K562 (cell line): ENCODE results near the gene FXYD4. TPM values are rescaled to one million over a fixed set of nuclear protein-coding genes. Genes with fewer than 3 reads are reported as not detected.

ENCODE experiments used
- ATAC-seq: fragments of 200-7000 bp; cut with Tn5 transposase; 3 replicates; pipeline ENCODE4 v1.9.1; 2020; ENCODE audit warnings: moderate library complexity
- BruUV-seq: library from RNA; stranded (reverse); fragments of 400-500 nt; replicated peaks from 2 replicates; lab custom pipeline; 2021; lab: Mats Ljungman, UMichigan
- CTCF ChIA-PET: fragments of 300-600 bp; formaldehyde crosslinking; extraction: SDS; loops from one replicate; lab custom pipeline; 2021; ENCODE audit warnings: low intra/inter-chr PET ratio; lab: Yijun Ruan, JAX
- POLR2A ChIA-PET: fragments of 300-600, 350-650 bp; sonication (Branson Sonifier 250); formaldehyde crosslinking; extraction: SDS; loops from one replicate; lab custom pipeline; 2021; ENCODE audit warnings: antibody characterized with exemption, inconsistent platforms; lab: Yijun Ruan, JAX
- DNase-seq, 4 experiments: peaks; one replicate each; pipeline versions ENCODE4 v3.0.0 to v3.0.0-alpha.2; 2011 to 2018; ENCODE audit warnings: low spot score in 3 of 4, mixed read lengths in 3 of 4; ENCODE audit errors: extremely low read depth in 1 of 4
- FAIRE-seq: peaks from 2 replicates; lab custom pipeline; 2011; peaks lifted over from hg19 to GRCh38; lab: Jason Lieb, UNC
- H2AFZ ChIP-seq: 2 replicates; pipeline ENCODE4 v1.6.0; 2011; ENCODE audit warnings: low read depth, low read length, control low read depth, inconsistent platforms
- H3K27ac ChIP-seq: fragments of 200-600 bp; 3 replicates; pipeline ENCODE4 v1.8.0; 2011; ENCODE audit warnings: low read depth, mild to moderate bottlenecking, control low read depth, inconsistent platforms, low read length, moderate library complexity, mixed read lengths; ENCODE audit errors: extremely low read depth
- H3K27me3 ChIP-seq, 2 experiments: fragments of 300-600 bp in 1 of 2; 2 replicates in 1 of 2; 3 replicates in 1 of 2; pipeline versions ENCODE4 v1.6.0 to v1.8.0; 2011; ENCODE audit warnings: inconsistent platforms in 2 of 2, low read length in 2 of 2, mild to moderate bottlenecking in 1 of 2, mixed read lengths in 1 of 2, moderate library complexity in 1 of 2; ENCODE audit not compliant: control insufficient read depth in 2 of 2, insufficient read depth in 2 of 2
- H3K36me3 ChIP-seq: fragments of 300-600 bp; 3 replicates; pipeline ENCODE4 v1.8.0; 2011; ENCODE audit warnings: mild to moderate bottlenecking, low read length, inconsistent platforms; ENCODE audit not compliant: control insufficient read depth, insufficient read depth
- H3K4me1 ChIP-seq, 2 experiments: fragments of 200-600 bp in 1 of 2; replicated peaks in 1 of 2; 2 replicates in 1 of 2; 3 replicates in 1 of 2; pipeline versions ENCODE4 v1.5.1 to v1.8.0; 2011; ENCODE audit warnings: inconsistent platforms in 2 of 2, low read length in 2 of 2, mild to moderate bottlenecking in 1 of 2, mixed read lengths in 1 of 2, moderate library complexity in 1 of 2; ENCODE audit not compliant: control insufficient read depth in 2 of 2, insufficient read depth in 2 of 2
- H3K4me2 ChIP-seq: 2 replicates; pipeline ENCODE4 v1.6.1; 2011; ENCODE audit warnings: low read length, control low read depth, inconsistent platforms, mixed read lengths; ENCODE audit not compliant: insufficient read depth
- H3K4me3 ChIP-seq: fragments of 200-600 bp; sonication (generic), shearing (Covaris generic); 2 replicates; pipeline ENCODE4 v1.5.1; 2016; ENCODE audit warnings: control low read depth, inconsistent platforms
- H3K79me2 ChIP-seq: fragments of 200-600 bp; 3 replicates; pipeline ENCODE4 v1.8.0; 2011; ENCODE audit warnings: low read length, inconsistent platforms; ENCODE audit not compliant: control insufficient read depth, insufficient read depth
- H3K9ac ChIP-seq, 2 experiments: 2 replicates each; pipeline versions ENCODE4 v1.6.0 to v1.6.1; 2011; ENCODE audit warnings: low read depth in 2 of 2, low read length in 2 of 2, control low read depth in 1 of 2, inconsistent platforms in 1 of 2, mild to moderate bottlenecking in 1 of 2, mixed read lengths in 1 of 2; ENCODE audit not compliant: insufficient read depth in 1 of 2
- H3K9me1 ChIP-seq: one replicate; pipeline ENCODE4 v1.6.0; 2011; ENCODE audit warnings: inconsistent platforms, mild to moderate bottlenecking, low read length, moderate library complexity; ENCODE audit not compliant: control insufficient read depth, insufficient read depth
- H3K9me3 ChIP-seq: replicated peaks from 2 replicates; pipeline ENCODE4 v1.5.1; 2011; ENCODE audit warnings: low read depth, low read length, inconsistent platforms; ENCODE audit not compliant: control insufficient read depth, insufficient read depth
- H4K20me1 ChIP-seq: replicated peaks from 2 replicates; pipeline ENCODE4 v1.6.1; 2011; ENCODE audit warnings: low read length, inconsistent platforms, mixed read lengths; ENCODE audit not compliant: control insufficient read depth, insufficient read depth
- CGGBP1 ChIP-seq: fragments of 250-450 bp; sonication (Bioruptor Pico); IDR thresholded peaks from 2 replicates; pipeline ENCODE4 v1.9.0; 2021; ENCODE audit warnings: mild to moderate bottlenecking
- CHAMP1 ChIP-seq: fragments of 450-650 bp; IDR thresholded peaks from 2 replicates; pipeline ENCODE4 v1.6.1; 2016; ENCODE audit warnings: mild to moderate bottlenecking
- ELF2 ChIP-seq: fragments of 250-450 bp; sonication (Bioruptor Pico); IDR thresholded peaks from 2 replicates; pipeline ENCODE4 v1.5.0; 2021; ENCODE audit warnings: mild to moderate bottlenecking
- ILK ChIP-seq: fragments of 450-650 bp; IDR thresholded peaks from 2 replicates; pipeline ENCODE4 v1.6.1; 2016; ENCODE audit warnings: missing genetic modification characterization, low read depth, mild to moderate bottlenecking, missing compliant biosample characterization, moderate library complexity, borderline replicate concordance
- KAT2B ChIP-seq: IDR thresholded peaks from one replicate; pipeline ENCODE4 v1.6.1; 2012; ENCODE audit warnings: low read depth, mild to moderate bottlenecking, control low read depth, inconsistent platforms, low read length, moderate library complexity
- POLR2B ChIP-seq: fragments of 450-650 bp; IDR thresholded peaks from 2 replicates; pipeline ENCODE4 v1.6.1; 2018; ENCODE audit warnings: low read depth; ENCODE audit not compliant: partially characterized antibody
- RBM14 ChIP-seq: fragments of 200-400 bp; formaldehyde crosslinking; IDR thresholded peaks from 2 replicates; pipeline ENCODE4 v1.6.1; 2018; ENCODE audit warnings: low read depth, mild to moderate bottlenecking, low read length, moderate library complexity, borderline replicate concordance; ENCODE audit not compliant: insufficient read depth
- SMARCB1 ChIP-seq: IDR thresholded peaks from 2 replicates; pipeline ENCODE4 v1.6.1; 2011; ENCODE audit warnings: improper control_type of control experiment, low read depth; ENCODE audit not compliant: insufficient read length
- SOX6 ChIP-seq: fragments of 450-650 bp; IDR thresholded peaks from 2 replicates; pipeline ENCODE4 v1.6.1; 2014; ENCODE audit warnings: mild to moderate bottlenecking
- ZMIZ1 ChIP-seq, 2 experiments: fragments of 150-350 bp in 1 of 2; IDR thresholded peaks; 2 replicates each; pipeline ENCODE4 v1.6.1; 2012 to 2016; ENCODE audit warnings: low read depth in 2 of 2, low read length in 2 of 2, mild to moderate bottlenecking in 1 of 2, moderate library complexity in 1 of 2
- ZNF3 ChIP-seq: fragments of 250-450 bp; sonication (Bioruptor Pico); IDR thresholded peaks from 2 replicates; pipeline ENCODE4 v1.5.0; 2021; ENCODE audit warnings: mild to moderate bottlenecking, moderate library complexity
- ZNF551 ChIP-seq: fragments of 250-450 bp; sonication (Bioruptor Pico); IDR thresholded peaks from 2 replicates; pipeline ENCODE4 v1.5.0; 2021; ENCODE audit warnings: mild to moderate bottlenecking, moderate library complexity
- ZNF695 ChIP-seq: fragments of 450-650 bp; formaldehyde crosslinking; IDR thresholded peaks from 2 replicates; pipeline ENCODE4 v1.4.0; 2020; ENCODE audit warnings: mild to moderate bottlenecking, moderate library complexity
- ZNF740 ChIP-seq, 3 experiments: fragments of 200-800 bp in 1 of 3; sonication (Bioruptor generic) in 1 of 3; sonication (generic) in 1 of 3; formaldehyde crosslinking in 1 of 3; IDR thresholded peaks; 2 replicates each; pipeline versions ENCODE4 v1.6.1 to v1.8.0; 2016 to 2022; ENCODE audit warnings: mild to moderate bottlenecking in 2 of 3, missing compliant biosample characterization in 2 of 3, missing genetic modification characterization in 2 of 3, missing genetic modification reagents in 1 of 3
- WGBS: fragments of 100-300 bp; shearing (Covaris generic); methylation state at CpG from one replicate; pipeline ENCODE4 v1.1.6; 2016; ENCODE audit warnings: low coverage, mixed read lengths; ENCODE audit not compliant: insufficient coverage; ENCODE audit errors: missing lambda C conversion rate; 5-methylcytosine and 5-hydroxymethylcytosine counted together
- in situ Hi-C: fragments of 300-500 bp; cut with MboI; formaldehyde crosslinking; loops from 4 replicates; pipeline ENCODE4 v1.15.0; 2018; ENCODE audit warnings: inconsistent platforms, mixed read lengths
- intact Hi-C: fragments of 100-400 bp; cut with micrococcal nuclease; formaldehyde crosslinking; loops from 2 replicates; pipeline ENCODE4 v1.14.2; 2022
- polyA plus RNA-seq, 8 experiments: library from polyadenylated mRNA; depleted of rRNA in 4 of 8; stranded (reverse) in 5 of 8; unstranded in 3 of 8; fragments of >200 nt; fragmentation: Nextera tagmentation in 2 of 8; fragmentation: Illumina TruSeq in 1 of 8; extraction: Ambion mirVana in 2 of 8; extraction: Trizol in 1 of 8; gene quantifications; 2 replicates each; pipeline versions ENCODE4 v1.2.1 to v1.2.3, GENCODE V29; 2011 to 2014; ENCODE audit warnings: inconsistent platforms in 1 of 8, missing spikeins in 1 of 8
- total RNA-seq, 7 experiments: library from RNA; depleted of rRNA in 6 of 7; stranded (reverse); fragments of >200 nt in 6 of 7; fragmentation: Illumina TruSeq in 2 of 7; extraction: Trizol in 2 of 7; gene quantifications; 2 replicates each; pipeline versions ENCODE4 v1.2.1 to v1.2.3, GENCODE V29; 2011 to 2021; ENCODE audit warnings: low replicate concordance in 1 of 7

The FXYD4 gene
- total and polyA plus RNA-seq, 9 of the 15 experiments (the other 6 are each of a cell fraction or from before 2014, with no cell fraction given) = not detected

GRCh38 chr10:43327171-43327570 is 44.3 kb upstream of the FXYD4 start:
- H3K9me1 ChIP-seq = no peaks in the 10 kb centered on the region
- H3K36me3 ChIP-seq = no peaks in the 10 kb centered on the region
- ATAC-seq (no peak), DNase-seq (no peak), FAIRE-seq (no peak)
- H3K9ac ChIP-seq = no peak overlapping the region
- no peak overlapping the region for H3K4me2 ChIP-seq
- H2AFZ ChIP-seq = no peak overlapping the region
- no peak overlapping the region for H3K4me3 ChIP-seq
- ChIA-PET CTCF (no interaction called here), POLR2A (no interaction called here)
- H3K27me3 ChIP-seq = peaks cover 53 to 72% of the 10 kb centered on the region in 2 experiments
- H3K4me1 ChIP-seq = peaks cover 4 to 9% of the 10 kb centered on the region in 2 experiments; a peak in 1 of 5 replicates
- H3K27ac ChIP-seq = no peak overlapping the region
- intact Hi-C loops = no loop called here
- no peaks in the 10 kb centered on the region for H4K20me1 ChIP-seq
- no peaks in the 10 kb centered on the region for H3K9me3 ChIP-seq
- in situ Hi-C loops = no loop called here
- WGBS = 5% methylated on average over 2 of the region's 2 CpGs
- H3K79me2 ChIP-seq = no peaks in the 10 kb centered on the region
- no TSS peak for BruUV-seq
- TF ChIP-seq ZNF740 (CRISPR knock-in tag; IDR thresholded peaks at IDR 0.05) = no peak
- TF ChIP-seq ZNF740 (tag; IDR thresholded peaks at IDR 0.05) = no peak
- no peak for TF ChIP-seq ELF2
- no peak for TF ChIP-seq RBM14
- no peak for TF ChIP-seq ZNF695
- TF ChIP-seq POLR2B = no peak
- TF ChIP-seq SMARCB1 = no peak
- no peak for TF ChIP-seq CHAMP1
- TF ChIP-seq ZMIZ1 (IDR thresholded peaks at IDR 0.05; ENCODE audit: low read depth in 2 of 2, low read length in 2 of 2) = no peak
- no peak for TF ChIP-seq ZNF3 (CRISPR knock-in tag)
- no peak for TF ChIP-seq KAT2B
- TF ChIP-seq CGGBP1 = no peak
- no peak for TF ChIP-seq ILK (tag)
- no peak for TF ChIP-seq ZNF551 (CRISPR knock-in tag)
- TF ChIP-seq SOX6 = no peak
